Nephron progenitor cell (in vitro differentiated cells): ENCODE data around the gene DHFR.
"Not testable (repeated sequence)": the region's sequence is repeated elsewhere in the genome, so short reads cannot be mapped to it uniquely, and the experiment has no call there.

Source experiments
- DNase-seq: peaks from one replicate; pipeline ENCODE4 v3.0.0; 2021
- H3K27ac Mint-ChIP-seq: 2 replicates; pipeline ENCODE4 v1.8.0; 2021; ENCODE audit warnings: mild to moderate bottlenecking, moderate library complexity, mixed read lengths
- H3K27me3 Mint-ChIP-seq: 2 replicates; pipeline ENCODE4 v1.8.0; 2021; ENCODE audit warnings: mild to moderate bottlenecking, low read depth, mixed read lengths; ENCODE audit not compliant: poor library complexity
- H3K36me3 Mint-ChIP-seq: 2 replicates; pipeline ENCODE4 v1.8.0; 2021; ENCODE audit warnings: low read depth, mixed read lengths
- H3K4me1 Mint-ChIP-seq: 2 replicates; pipeline ENCODE4 v1.8.0; 2021; ENCODE audit warnings: mixed read lengths
- H3K4me3 Mint-ChIP-seq: 2 replicates; pipeline ENCODE4 v1.8.0; 2021; ENCODE audit warnings: mild to moderate bottlenecking, moderate library complexity, mixed read lengths
- H3K9me3 Mint-ChIP-seq: 2 replicates; pipeline ENCODE4 v1.8.0; 2021; ENCODE audit warnings: mild to moderate bottlenecking, moderate library complexity, mixed read lengths
- TF ChIP-seq, protein P1 (sequence below): fragments of 200-600 bp; sonication (generic); IDR thresholded peaks from 2 replicates; pipeline ENCODE4 v1.5.0; 2021; ENCODE audit warnings: antibody characterized with exemption

Gene DHFR

DNA sequence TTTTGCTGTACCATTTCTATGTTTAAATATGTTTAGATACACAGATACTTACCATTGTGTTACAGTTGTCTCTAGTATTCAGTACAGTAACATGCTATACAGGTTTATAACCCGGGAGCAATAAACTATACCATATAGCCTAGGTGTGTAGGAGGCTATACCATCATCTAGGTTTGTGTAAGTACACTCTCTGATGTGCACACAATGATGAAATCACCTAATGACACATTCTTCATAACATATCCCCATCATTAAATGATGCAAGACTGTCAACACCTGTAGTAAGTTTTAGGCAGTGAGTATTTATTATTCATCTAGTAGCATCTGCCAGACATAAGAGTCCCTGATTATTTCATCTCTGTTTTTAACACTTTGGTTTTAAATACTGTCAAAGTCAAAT lies 7.3 kb upstream of the DHFR start:
- H3K27ac Mint-ChIP-seq = no peak overlapping the region
- TF ChIP-seq, protein P1, sequence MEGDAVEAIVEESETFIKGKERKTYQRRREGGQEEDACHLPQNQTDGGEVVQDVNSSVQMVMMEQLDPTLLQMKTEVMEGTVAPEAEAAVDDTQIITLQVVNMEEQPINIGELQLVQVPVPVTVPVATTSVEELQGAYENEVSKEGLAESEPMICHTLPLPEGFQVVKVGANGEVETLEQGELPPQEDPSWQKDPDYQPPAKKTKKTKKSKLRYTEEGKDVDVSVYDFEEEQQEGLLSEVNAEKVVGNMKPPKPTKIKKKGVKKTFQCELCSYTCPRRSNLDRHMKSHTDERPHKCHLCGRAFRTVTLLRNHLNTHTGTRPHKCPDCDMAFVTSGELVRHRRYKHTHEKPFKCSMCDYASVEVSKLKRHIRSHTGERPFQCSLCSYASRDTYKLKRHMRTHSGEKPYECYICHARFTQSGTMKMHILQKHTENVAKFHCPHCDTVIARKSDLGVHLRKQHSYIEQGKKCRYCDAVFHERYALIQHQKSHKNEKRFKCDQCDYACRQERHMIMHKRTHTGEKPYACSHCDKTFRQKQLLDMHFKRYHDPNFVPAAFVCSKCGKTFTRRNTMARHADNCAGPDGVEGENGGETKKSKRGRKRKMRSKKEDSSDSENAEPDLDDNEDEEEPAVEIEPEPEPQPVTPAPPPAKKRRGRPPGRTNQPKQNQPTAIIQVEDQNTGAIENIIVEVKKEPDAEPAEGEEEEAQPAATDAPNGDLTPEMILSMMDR = no peak
- H3K27me3 Mint-ChIP-seq = peaks cover 5% of the 10 kb centered on the region
- H3K36me3 Mint-ChIP-seq = peaks cover 89% of the 10 kb centered on the region
- no peak overlapping the region for H3K4me3 Mint-ChIP-seq
- peaks cover 23% of the 10 kb centered on the region for H3K9me3 Mint-ChIP-seq
- peaks cover 5% of the 10 kb centered on the region for H3K4me1 Mint-ChIP-seq
- DNase-seq = no peak

DNA sequence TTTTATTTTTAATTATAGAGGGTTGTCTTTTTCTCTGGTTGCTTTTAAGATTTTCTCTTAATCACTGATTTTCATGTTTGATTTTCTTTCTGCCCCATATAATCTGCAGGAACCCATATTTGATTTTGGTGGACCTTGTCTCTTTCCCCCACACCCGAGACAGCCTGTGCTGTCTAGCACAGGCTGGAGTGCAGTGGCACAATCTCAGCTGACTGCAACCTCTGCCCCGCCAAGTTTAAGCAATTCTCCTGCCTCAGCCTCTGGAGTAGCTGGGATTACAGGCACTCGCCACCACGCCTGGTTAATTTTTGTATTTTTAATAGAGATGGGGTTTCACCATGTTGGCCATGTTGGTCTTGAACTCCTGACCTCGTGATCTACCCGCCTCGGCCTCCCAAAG lies 5.9 kb upstream of the DHFR start:
- H3K4me1 Mint-ChIP-seq = peaks cover 15% of the 10 kb centered on the region
- DNase-seq, H3K4me3 Mint-ChIP-seq, H3K27me3 Mint-ChIP-seq: not testable (repeated sequence)
- peak overlapping the region; percentile 79 for H3K27ac Mint-ChIP-seq
- peaks cover 87% of the 10 kb centered on the region for H3K36me3 Mint-ChIP-seq
- peaks cover 23% of the 10 kb centered on the region for H3K9me3 Mint-ChIP-seq

- Mint-ChIP-seq H3K36me3 (peaks cover 72% of the 10 kb centered on the region), H3K9me3 (peaks cover 23% of the 10 kb centered on the region), H3K4me3 (no peak overlapping the region), H3K27me3 (peaks cover 5% of the 10 kb centered on the region), H3K27ac (no peak overlapping the region), H3K4me1 (peaks cover 24% of the 10 kb centered on the region)
- TF ChIP-seq, protein P1 = no peak
- no peak for DNase-seq
Observed at GRCh38 chr5:80659106-80659505, 4.3 kb upstream of the DHFR start.

GRCh38 chr5:80656425-80656824 lies 1.6 kb upstream of the DHFR start:
- Mint-ChIP-seq H3K4me3 (peak overlapping the region; percentile 95), H3K4me1 (peaks cover 34% of the 10 kb centered on the region)

DNA sequence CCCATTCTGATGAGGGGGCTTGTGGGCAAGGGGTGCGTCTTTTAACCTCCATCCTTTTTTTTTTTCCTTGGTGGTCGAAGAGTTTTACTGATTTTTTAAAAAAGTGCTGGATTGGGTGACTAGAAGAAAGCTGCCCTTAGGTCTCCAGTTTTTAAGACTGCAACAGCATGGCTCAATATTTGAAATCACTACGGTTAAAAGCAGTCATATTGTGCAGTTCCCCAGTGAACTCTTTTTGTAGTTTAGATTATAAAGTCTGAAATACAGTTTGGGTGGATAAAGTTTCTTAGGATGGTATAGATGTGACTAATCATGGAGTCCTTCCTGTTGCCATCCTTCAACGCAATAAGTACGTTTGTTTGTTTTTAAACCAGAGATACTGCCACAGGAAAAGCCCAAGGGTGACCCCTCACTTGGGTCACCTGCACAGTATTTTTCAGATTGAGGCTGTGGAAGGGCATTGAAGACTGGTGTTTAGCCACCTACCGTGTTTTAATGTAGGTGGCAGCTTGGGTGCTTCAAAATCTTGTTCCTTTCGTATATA lies 520 bp upstream of the DHFR start:
- H3K4me3 Mint-ChIP-seq = peak overlapping the region; percentile 95
- H3K27ac Mint-ChIP-seq = peak overlapping the region; percentile 97
- DNase-seq = no peak
- H3K4me1 Mint-ChIP-seq = peaks cover 34% of the 10 kb centered on the region
- TF ChIP-seq, protein P1 = no peak
- H3K27me3 Mint-ChIP-seq = no peaks in the 10 kb centered on the region
- peaks cover 9% of the 10 kb centered on the region for H3K9me3 Mint-ChIP-seq
- H3K36me3 Mint-ChIP-seq = peaks cover 45% of the 10 kb centered on the region

More at GRCh38 chr5:80656425-80656824, 1.6 kb upstream of the DHFR start:
- Mint-ChIP-seq H3K27ac (no peak overlapping the region), H3K9me3 (peaks cover 9% of the 10 kb centered on the region), H3K36me3 (peaks cover 57% of the 10 kb centered on the region), H3K27me3 (peaks cover 5% of the 10 kb centered on the region)
- DNase-seq = no peak
- TF ChIP-seq, protein P1 = no peak

DNA sequence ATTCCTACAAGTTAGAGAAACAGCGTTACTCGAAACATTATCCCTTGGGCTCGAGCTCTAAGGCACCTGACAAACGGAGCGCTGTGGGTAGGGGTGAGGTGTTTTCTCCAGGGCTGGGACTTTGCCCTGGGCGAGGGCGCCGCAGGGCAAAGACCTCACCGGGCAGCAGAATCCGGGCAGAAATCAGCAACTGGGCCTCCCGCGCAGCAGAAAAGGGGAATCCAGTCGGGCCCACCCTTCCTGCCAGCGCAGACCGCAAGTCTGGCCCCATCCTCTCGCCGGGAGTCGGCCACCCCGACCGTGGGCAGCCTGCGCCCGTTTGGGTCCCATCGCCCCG lies 761 bp downstream of the DHFR start:
- no peak for DNase-seq
- Mint-ChIP-seq H3K4me3 (peak overlapping the region; percentile 91), H3K9me3 (peaks cover 4% of the 10 kb centered on the region), H3K27ac (no peak overlapping the region), H3K4me1 (peaks cover 34% of the 10 kb centered on the region), H3K27me3 (no peaks in the 10 kb centered on the region), H3K36me3 (peaks cover 36% of the 10 kb centered on the region)
- TF ChIP-seq, protein P1 = no peak
